ENCODE results near the gene STRAP.

The STRAP gene

DNA sequence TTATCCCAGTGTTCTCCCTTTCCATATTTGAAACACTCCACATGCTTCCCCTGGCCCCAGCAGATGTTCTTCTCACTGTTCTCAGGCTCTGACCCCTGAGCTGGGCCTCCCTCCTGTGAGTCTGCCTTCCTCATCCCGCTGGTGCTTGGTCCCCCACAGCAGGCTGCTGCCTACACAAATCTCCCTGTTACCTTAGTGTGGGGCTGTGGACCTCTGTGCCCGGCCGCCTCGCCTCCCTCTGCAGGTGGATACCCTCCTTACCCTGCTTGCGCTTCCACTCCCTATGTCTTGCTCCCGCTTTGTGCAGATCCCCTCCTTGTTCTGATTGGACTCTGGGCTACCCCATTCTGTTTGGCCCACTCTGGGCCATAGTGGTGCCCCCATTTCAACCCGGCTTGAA, 35.9 kb downstream of the STRAP start (continued):
- TF ChIP-seq REST (tag by site-specific recombination; IDR thresholded peaks at IDR 0.05) (no peak), ZNF335 (tag by site-specific recombination; conservative IDR thresholded peaks at IDR 0.05) (no peak), ZNF701 (tag by site-specific recombination; IDR thresholded peaks at IDR 0.05) (no peak), ZNF23 (tag by site-specific recombination; IDR thresholded peaks at IDR 0.05; ENCODE audit: borderline replicate concordance) (no peak), TCF7L2 (IDR thresholded peaks at IDR 0.05; ENCODE audit: borderline replicate concordance, low read depth, low read length) (no peak), ZNF157 (tag by site-specific recombination; IDR thresholded peaks at IDR 0.05) (no peak), ZNF394 (tag by site-specific recombination; IDR thresholded peaks at IDR 0.05; ENCODE audit: borderline replicate concordance) (no peak), OVOL3 (tag by site-specific recombination; IDR thresholded peaks at IDR 0.05) (no peak)

DNA sequence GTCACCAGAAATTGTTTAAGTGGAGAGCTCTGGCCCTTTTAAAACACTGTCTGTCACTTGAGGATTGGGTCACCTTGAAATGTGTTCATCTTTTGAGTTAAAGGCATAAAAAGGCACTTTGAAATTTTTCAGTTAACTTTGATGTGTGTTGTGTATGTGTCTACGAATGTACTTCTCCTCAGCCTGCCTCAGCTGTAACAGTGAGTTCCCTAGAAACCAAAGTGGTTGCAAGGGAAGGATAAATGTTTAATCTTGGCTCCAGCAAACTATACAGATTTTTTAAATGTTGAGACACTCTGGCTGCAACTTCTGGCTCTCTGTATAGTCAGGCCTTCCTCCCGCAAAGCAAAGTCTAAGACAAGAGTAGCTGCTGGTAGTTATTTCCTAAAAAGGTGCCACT, 37.2 kb downstream of the STRAP start:
- ChIA-PET POLR2A (interaction anchor here (1.5 kb wide), 1 partner anchor 9 kb away, joined by 4 read pairs; the partner anchor contains the start of gene DERA), CTCF (interaction anchor here (0.7 kb wide), 1 partner anchor 69 kb away, joined by 3 read pairs; no protein-coding TSS in a partner anchor)
- H3K4me3 ChIP-seq (ENCODE audit: low read depth, low read length): no peak overlapping the region

More for the DNA sequence above, 37.2 kb downstream of the STRAP start:
- Histone ChIP-seq H3K9me3 (ENCODE audit: control insufficient read depth, insufficient read depth, low read depth, low read length) (no peaks in the 10 kb centered on the region; the same call in 1 of the 2 replicates), H3K36me3 (ENCODE audit: control insufficient read depth in 2 of 2, insufficient read depth in 1 of 2, low read length in 2 of 2) (no peaks in the 10 kb centered on the region), H3K4me1 (ENCODE audit: control insufficient read depth, insufficient read depth, low read length) (no peaks in the 10 kb centered on the region), H3K27ac (ENCODE audit: extremely low read depth, low read depth, low read length) (no peak overlapping the region)
- TF ChIP-seq ZNF280D (tag by site-specific recombination; IDR thresholded peaks at IDR 0.05) (no peak), MYNN (tag by site-specific recombination; IDR thresholded peaks at IDR 0.05; ENCODE audit: borderline replicate concordance) (no peak), ZNF433 (tag by site-specific recombination; IDR thresholded peaks at IDR 0.05; ENCODE audit: low read depth) (no peak), PRDM4 (tag by site-specific recombination; IDR thresholded peaks at IDR 0.05) (no peak), WT1 (tag by site-specific recombination; IDR thresholded peaks at IDR 0.05) (no peak), ZNF843 (tag by site-specific recombination; IDR thresholded peaks at IDR 0.05) (no peak), ZXDB (tag by site-specific recombination; IDR thresholded peaks at IDR 0.05) (no peak), SP3 (tag by site-specific recombination; IDR thresholded peaks at IDR 0.05) (no peak), ZNF18 (tag by site-specific recombination; IDR thresholded peaks at IDR 0.05) (no peak), TRIM28 (IDR thresholded peaks at IDR 0.05; ENCODE audit: borderline replicate concordance, low read length) (no peak)
- TF ChIP-seq, protein P1, sequence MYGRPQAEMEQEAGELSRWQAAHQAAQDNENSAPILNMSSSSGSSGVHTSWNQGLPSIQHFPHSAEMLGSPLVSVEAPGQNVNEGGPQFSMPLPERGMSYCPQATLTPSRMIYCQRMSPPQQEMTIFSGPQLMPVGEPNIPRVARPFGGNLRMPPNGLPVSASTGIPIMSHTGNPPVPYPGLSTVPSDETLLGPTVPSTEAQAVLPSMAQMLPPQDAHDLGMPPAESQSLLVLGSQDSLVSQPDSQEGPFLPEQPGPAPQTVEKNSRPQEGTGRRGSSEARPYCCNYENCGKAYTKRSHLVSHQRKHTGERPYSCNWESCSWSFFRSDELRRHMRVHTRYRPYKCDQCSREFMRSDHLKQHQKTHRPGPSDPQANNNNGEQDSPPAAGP (tag by site-specific recombination; IDR thresholded peaks at IDR 0.05): no peak
